Liver (tissue), 9 donors: ENCODE data around the gene DGKH. TPM values are rescaled to one million over a fixed set of nuclear protein-coding genes. Genes with fewer than 3 reads are reported as not detected.

Experiments used
- DNase-seq: peaks from one replicate; pipeline ENCODE4 v3.0.0-alpha.2; 2017; ENCODE audit warnings: low spot score
- H3K27ac ChIP-seq, 2 donors: one replicate each; pipeline ENCODE4 v1.7.0; 2013; ENCODE audit warnings: inconsistent platforms in 2 of 2, low read length in 2 of 2, control low read depth in 1 of 2, low read depth in 1 of 2, mild to moderate bottlenecking in 1 of 2
- H3K27me3 ChIP-seq, 4 donors: one replicate each; pipeline versions ENCODE4 v1.6.1 to v1.7.0; 2013; ENCODE audit warnings: low read length in 3 of 4, inconsistent platforms in 1 of 4, mild to moderate bottlenecking in 1 of 4, moderate library complexity in 1 of 4; ENCODE audit not compliant: control insufficient read depth in 4 of 4, insufficient read depth in 4 of 4
- H3K36me3 ChIP-seq, 4 donors: one replicate each; pipeline versions ENCODE4 v1.6.1 to v1.7.0; 2013; ENCODE audit warnings: low read length in 3 of 4, mild to moderate bottlenecking in 3 of 4, low read depth in 1 of 4, moderate library complexity in 1 of 4; ENCODE audit not compliant: control insufficient read depth in 4 of 4, insufficient read depth in 3 of 4
- H3K4me1 ChIP-seq, 4 donors: one replicate each; pipeline versions ENCODE4 v1.6.1 to v1.7.0; 2013; ENCODE audit warnings: low read length in 3 of 4, mild to moderate bottlenecking in 3 of 4, moderate library complexity in 1 of 4; ENCODE audit not compliant: control insufficient read depth in 4 of 4, insufficient read depth in 4 of 4
- H3K4me3 ChIP-seq, 3 donors: one replicate each; pipeline versions ENCODE4 v1.6.1 to v1.7.0; 2013; ENCODE audit warnings: low read length in 3 of 3, control low read depth in 1 of 3, low read depth in 1 of 3, mild to moderate bottlenecking in 1 of 3
- H3K9ac ChIP-seq, 2 donors: one replicate each; pipeline ENCODE4 v1.7.0; 2013; ENCODE audit warnings: low read length in 2 of 2, mild to moderate bottlenecking in 2 of 2, moderate library complexity in 2 of 2, control low read depth in 1 of 2, low read depth in 1 of 2
- H3K9me3 ChIP-seq, 4 donors: one replicate each; pipeline versions ENCODE4 v1.6.1 to v1.7.0; 2013; ENCODE audit warnings: low read length in 3 of 4; ENCODE audit not compliant: control insufficient read depth in 4 of 4
- EGR1 ChIP-seq, 2 donors: IDR thresholded peaks; 2 replicates each; pipeline ENCODE4 v1.6.1; 2016 to 2018; ENCODE audit warnings: antibody characterized with exemption in 2 of 2, low read depth in 2 of 2
- FOXA1 ChIP-seq: IDR thresholded peaks from 2 replicates; pipeline ENCODE4 v1.6.1; 2016; ENCODE audit warnings: antibody characterized with exemption
- FOXA2 ChIP-seq: IDR thresholded peaks from 2 replicates; pipeline ENCODE4 v1.6.1; 2016; ENCODE audit warnings: antibody characterized with exemption
- GABPA ChIP-seq, 2 donors: IDR thresholded peaks in 1 of 2; conservative IDR thresholded peaks in 1 of 2; 2 replicates each; pipeline ENCODE4 v1.6.1; 2016; ENCODE audit warnings: antibody characterized with exemption in 2 of 2, mild to moderate bottlenecking in 1 of 2, moderate library complexity in 1 of 2
- HNF4A ChIP-seq, 2 donors: conservative IDR thresholded peaks; 2 replicates each; pipeline ENCODE4 v1.6.1; 2016; ENCODE audit warnings: antibody characterized with exemption in 2 of 2, mild to moderate bottlenecking in 2 of 2
- HNF4G ChIP-seq: IDR thresholded peaks from 2 replicates; pipeline ENCODE4 v1.6.1; 2016; ENCODE audit warnings: antibody characterized with exemption
- JUND ChIP-seq, 2 donors: IDR thresholded peaks; 2 replicates each; pipeline ENCODE4 v1.6.1; 2016; ENCODE audit warnings: antibody characterized with exemption in 2 of 2
- NR2F2 ChIP-seq: IDR thresholded peaks from 2 replicates; pipeline ENCODE4 v1.6.1; 2016; ENCODE audit warnings: antibody characterized with exemption
- RAD21 ChIP-seq, 2 donors: IDR thresholded peaks; 2 replicates each; pipeline ENCODE4 v1.6.1; 2016; ENCODE audit warnings: antibody characterized with exemption in 2 of 2, mild to moderate bottlenecking in 2 of 2
- RXRA ChIP-seq, 2 donors: IDR thresholded peaks; 2 replicates each; pipeline ENCODE4 v1.6.1; 2017 to 2018; ENCODE audit warnings: antibody characterized with exemption in 2 of 2, mild to moderate bottlenecking in 1 of 2
- SP1 ChIP-seq: IDR thresholded peaks from 2 replicates; pipeline ENCODE4 v1.6.1; 2018; ENCODE audit warnings: antibody characterized with exemption, mild to moderate bottlenecking
- TAF1 ChIP-seq: conservative IDR thresholded peaks from 2 replicates; pipeline ENCODE4 v1.6.1; 2016; ENCODE audit warnings: antibody characterized with exemption, mild to moderate bottlenecking
- WGBS: extraction: QIAGEN DNeasy Blood & Tissue Kit; methylation state at CpG from one replicate; pipeline ENCODE4 v1.1.7; 2013; 5-methylcytosine and 5-hydroxymethylcytosine counted together
- polyA plus RNA-seq, 2 donors: library from polyadenylated mRNA; stranded (reverse) in 1 of 2; unstranded in 1 of 2; fragments of 200-250 nt in 1 of 2; fragments of >200 nt in 1 of 2; fragmentation: Nextera tagmentation in 1 of 2; extraction: Ambion mirVana in 1 of 2; gene quantifications; one replicate each; pipeline versions ENCODE4 v1.2.1 to v1.2.3, GENCODE V29; 2013 to 2015
- total RNA-seq, 2 donors: library from RNA; depleted of rRNA; stranded (reverse); fragments of >200 nt; gene quantifications; one replicate each; pipeline ENCODE4 v1.2.3, GENCODE V29; 2014
- TF ChIP-seq, protein P1 (sequence below): IDR thresholded peaks from 2 replicates; pipeline ENCODE4 v1.6.1; 2016; ENCODE audit warnings: antibody characterized with exemption
- TF ChIP-seq, protein P2 (sequence below): IDR thresholded peaks from 2 replicates; pipeline ENCODE4 v1.6.1; 2016; ENCODE audit warnings: antibody characterized with exemption
- TF ChIP-seq, protein P3 (sequence below): IDR thresholded peaks from 2 replicates; pipeline ENCODE4 v1.6.1; 2016; ENCODE audit warnings: antibody characterized with exemption, mild to moderate bottlenecking
- TF ChIP-seq, protein P4 (sequence below): IDR thresholded peaks from 2 replicates; pipeline ENCODE4 v1.6.1; 2016; ENCODE audit warnings: antibody characterized with exemption
- TF ChIP-seq, protein P5 (sequence below): fragments of 150-350 bp; IDR thresholded peaks from 2 replicates; pipeline ENCODE4 v1.5.1; 2017; ENCODE audit warnings: improper control_type of control experiment, low read depth, low read length; ENCODE audit not compliant: missing input control
- donor health status: healthy.
- donor health status: healthy.
- donor health status: healthy.
- donor health status: healthy.
- donor health status: healthy.

Gene DGKH
- total and polyA plus RNA-seq, 4 donors: 0.25 to 3.7 (median 0.97) TPM

DNA sequence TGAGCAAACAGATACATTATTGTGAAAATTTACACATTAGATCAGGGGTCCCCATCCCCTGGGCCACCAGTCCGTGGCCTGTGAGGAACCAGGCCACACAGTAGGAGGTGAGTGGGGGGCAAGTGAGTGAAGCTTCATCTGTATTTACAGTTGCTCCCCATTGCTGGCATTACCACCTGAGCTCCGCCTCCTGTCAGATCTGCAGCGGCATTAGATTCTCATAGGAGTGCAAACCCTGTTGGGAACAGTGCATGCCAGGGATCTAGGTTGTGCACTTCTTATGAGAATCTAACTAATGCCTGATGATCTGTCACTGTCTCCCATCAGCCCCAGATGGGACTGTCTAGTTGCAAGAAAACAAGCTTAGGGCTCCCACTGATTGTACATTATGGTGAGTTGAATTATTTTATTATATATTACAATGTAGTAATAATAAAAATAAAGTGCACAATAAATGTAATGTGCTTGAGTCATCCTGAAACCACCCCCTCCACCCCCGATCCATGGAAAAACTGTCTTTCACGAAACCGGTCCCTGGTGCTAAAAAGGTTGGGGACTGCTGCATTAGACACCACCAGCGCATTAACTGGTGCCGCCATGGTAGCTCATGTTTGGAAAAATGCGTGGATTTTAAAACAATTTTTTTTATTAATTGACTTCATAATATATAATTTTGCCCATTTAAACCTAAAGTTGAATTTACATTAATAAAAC is 51.7 kb downstream of the DGKH start:
- 97% methylated on average over 9 of the region's 9 CpGs for WGBS
- TF ChIP-seq, protein P1, sequence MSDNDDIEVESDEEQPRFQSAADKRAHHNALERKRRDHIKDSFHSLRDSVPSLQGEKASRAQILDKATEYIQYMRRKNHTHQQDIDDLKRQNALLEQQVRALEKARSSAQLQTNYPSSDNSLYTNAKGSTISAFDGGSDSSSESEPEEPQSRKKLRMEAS: no peak
- TF ChIP-seq EGR1 (IDR thresholded peaks at IDR 0.05; ENCODE audit: low read depth in 2 of 2) (no peak), GABPA (IDR thresholded peaks at IDR 0.05 in 1 of 2, conservative IDR thresholded peaks at IDR 0.05 in 1 of 2) (no peak), RXRA (IDR thresholded peaks at IDR 0.05) (no peak), FOXA2 (no peak), SP1 (no peak)
- TF ChIP-seq, protein P2, sequence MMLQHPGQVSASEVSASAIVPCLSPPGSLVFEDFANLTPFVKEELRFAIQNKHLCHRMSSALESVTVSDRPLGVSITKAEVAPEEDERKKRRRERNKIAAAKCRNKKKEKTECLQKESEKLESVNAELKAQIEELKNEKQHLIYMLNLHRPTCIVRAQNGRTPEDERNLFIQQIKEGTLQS: no peak
- TF ChIP-seq, protein P3, sequence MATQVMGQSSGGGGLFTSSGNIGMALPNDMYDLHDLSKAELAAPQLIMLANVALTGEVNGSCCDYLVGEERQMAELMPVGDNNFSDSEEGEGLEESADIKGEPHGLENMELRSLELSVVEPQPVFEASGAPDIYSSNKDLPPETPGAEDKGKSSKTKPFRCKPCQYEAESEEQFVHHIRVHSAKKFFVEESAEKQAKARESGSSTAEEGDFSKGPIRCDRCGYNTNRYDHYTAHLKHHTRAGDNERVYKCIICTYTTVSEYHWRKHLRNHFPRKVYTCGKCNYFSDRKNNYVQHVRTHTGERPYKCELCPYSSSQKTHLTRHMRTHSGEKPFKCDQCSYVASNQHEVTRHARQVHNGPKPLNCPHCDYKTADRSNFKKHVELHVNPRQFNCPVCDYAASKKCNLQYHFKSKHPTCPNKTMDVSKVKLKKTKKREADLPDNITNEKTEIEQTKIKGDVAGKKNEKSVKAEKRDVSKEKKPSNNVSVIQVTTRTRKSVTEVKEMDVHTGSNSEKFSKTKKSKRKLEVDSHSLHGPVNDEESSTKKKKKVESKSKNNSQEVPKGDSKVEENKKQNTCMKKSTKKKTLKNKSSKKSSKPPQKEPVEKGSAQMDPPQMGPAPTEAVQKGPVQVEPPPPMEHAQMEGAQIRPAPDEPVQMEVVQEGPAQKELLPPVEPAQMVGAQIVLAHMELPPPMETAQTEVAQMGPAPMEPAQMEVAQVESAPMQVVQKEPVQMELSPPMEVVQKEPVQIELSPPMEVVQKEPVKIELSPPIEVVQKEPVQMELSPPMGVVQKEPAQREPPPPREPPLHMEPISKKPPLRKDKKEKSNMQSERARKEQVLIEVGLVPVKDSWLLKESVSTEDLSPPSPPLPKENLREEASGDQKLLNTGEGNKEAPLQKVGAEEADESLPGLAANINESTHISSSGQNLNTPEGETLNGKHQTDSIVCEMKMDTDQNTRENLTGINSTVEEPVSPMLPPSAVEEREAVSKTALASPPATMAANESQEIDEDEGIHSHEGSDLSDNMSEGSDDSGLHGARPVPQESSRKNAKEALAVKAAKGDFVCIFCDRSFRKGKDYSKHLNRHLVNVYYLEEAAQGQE: no peak
- no peaks in the 10 kb centered on the region for H3K27me3 ChIP-seq
- no peaks in the 10 kb centered on the region for H3K9me3 ChIP-seq
- no peak overlapping the region for H3K4me3 ChIP-seq
- H3K36me3 ChIP-seq: no peaks in the 10 kb centered on the region
- H3K27ac ChIP-seq: no peak overlapping the region
- H3K4me1 ChIP-seq: no peaks in the 10 kb centered on the region
- DNase-seq: no peak
- no peak overlapping the region for H3K9ac ChIP-seq

DNA sequence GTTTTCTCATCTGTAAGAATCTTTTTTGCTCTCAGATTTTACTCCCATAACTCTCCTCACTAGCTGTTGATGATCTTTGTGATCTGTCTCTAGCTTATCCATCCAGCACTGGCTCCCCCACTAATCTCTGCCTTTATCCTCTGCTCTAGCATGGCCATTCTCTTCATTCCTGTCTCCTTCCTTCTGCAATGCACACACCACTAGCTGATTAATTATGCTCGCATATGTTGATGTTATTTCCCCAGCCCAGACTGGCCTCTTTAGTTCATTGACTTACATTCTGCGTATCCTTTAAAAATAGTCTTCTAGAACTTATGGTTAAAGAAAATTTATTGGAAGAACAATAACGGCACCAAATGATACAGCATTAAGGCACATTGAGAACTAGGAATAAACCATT is 52.5 kb downstream of the DGKH start:
- H3K9me3 ChIP-seq: no peaks in the 10 kb centered on the region
- no peak overlapping the region for H3K9ac ChIP-seq
- 96% methylated on average over 3 of the region's 3 CpGs for WGBS
- no peak overlapping the region for H3K4me3 ChIP-seq
- no peaks in the 10 kb centered on the region for H3K27me3 ChIP-seq
- H3K36me3 ChIP-seq: no peaks in the 10 kb centered on the region
- TF ChIP-seq FOXA1: no peak
- no peak for TF ChIP-seq RXRA (IDR thresholded peaks at IDR 0.05)
- TF ChIP-seq, protein P1: no peak
- TF ChIP-seq, protein P3: no peak
- TF ChIP-seq, protein P4, sequence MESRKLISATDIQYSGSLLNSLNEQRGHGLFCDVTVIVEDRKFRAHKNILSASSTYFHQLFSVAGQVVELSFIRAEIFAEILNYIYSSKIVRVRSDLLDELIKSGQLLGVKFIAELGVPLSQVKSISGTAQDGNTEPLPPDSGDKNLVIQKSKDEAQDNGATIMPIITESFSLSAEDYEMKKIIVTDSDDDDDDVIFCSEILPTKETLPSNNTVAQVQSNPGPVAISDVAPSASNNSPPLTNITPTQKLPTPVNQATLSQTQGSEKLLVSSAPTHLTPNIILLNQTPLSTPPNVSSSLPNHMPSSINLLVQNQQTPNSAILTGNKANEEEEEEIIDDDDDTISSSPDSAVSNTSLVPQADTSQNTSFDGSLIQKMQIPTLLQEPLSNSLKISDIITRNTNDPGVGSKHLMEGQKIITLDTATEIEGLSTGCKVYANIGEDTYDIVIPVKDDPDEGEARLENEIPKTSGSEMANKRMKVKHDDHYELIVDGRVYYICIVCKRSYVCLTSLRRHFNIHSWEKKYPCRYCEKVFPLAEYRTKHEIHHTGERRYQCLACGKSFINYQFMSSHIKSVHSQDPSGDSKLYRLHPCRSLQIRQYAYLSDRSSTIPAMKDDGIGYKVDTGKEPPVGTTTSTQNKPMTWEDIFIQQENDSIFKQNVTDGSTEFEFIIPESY: no peak
- no peak for TF ChIP-seq RAD21 (IDR thresholded peaks at IDR 0.05)
- no peak for TF ChIP-seq JUND (IDR thresholded peaks at IDR 0.05)
- TF ChIP-seq, protein P5, sequence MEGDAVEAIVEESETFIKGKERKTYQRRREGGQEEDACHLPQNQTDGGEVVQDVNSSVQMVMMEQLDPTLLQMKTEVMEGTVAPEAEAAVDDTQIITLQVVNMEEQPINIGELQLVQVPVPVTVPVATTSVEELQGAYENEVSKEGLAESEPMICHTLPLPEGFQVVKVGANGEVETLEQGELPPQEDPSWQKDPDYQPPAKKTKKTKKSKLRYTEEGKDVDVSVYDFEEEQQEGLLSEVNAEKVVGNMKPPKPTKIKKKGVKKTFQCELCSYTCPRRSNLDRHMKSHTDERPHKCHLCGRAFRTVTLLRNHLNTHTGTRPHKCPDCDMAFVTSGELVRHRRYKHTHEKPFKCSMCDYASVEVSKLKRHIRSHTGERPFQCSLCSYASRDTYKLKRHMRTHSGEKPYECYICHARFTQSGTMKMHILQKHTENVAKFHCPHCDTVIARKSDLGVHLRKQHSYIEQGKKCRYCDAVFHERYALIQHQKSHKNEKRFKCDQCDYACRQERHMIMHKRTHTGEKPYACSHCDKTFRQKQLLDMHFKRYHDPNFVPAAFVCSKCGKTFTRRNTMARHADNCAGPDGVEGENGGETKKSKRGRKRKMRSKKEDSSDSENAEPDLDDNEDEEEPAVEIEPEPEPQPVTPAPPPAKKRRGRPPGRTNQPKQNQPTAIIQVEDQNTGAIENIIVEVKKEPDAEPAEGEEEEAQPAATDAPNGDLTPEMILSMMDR: no peak
- no peak for TF ChIP-seq TAF1
- TF ChIP-seq EGR1 (IDR thresholded peaks at IDR 0.05; ENCODE audit: low read depth in 2 of 2): no peak
- TF ChIP-seq NR2F2: no peak
- no peak for TF ChIP-seq HNF4G
- TF ChIP-seq, protein P2: no peak
- TF ChIP-seq GABPA (IDR thresholded peaks at IDR 0.05 in 1 of 2, conservative IDR thresholded peaks at IDR 0.05 in 1 of 2): no peak
- TF ChIP-seq FOXA2: no peak
- no peak for TF ChIP-seq HNF4A (conservative IDR thresholded peaks at IDR 0.05)
- TF ChIP-seq SP1: no peak
- no peaks in the 10 kb centered on the region for H3K4me1 ChIP-seq
- DNase-seq: no peak
- no peak overlapping the region for H3K27ac ChIP-seq
